Measurements from ENCODE around the gene KCMF1. TPM values are rescaled to one million over a fixed set of nuclear protein-coding genes. Genes with fewer than 3 reads are reported as not detected.

KCMF1 gene
- total and polyA plus RNA-seq, 10 of the 15 experiments (the other 5 are each of a cell fraction or from before 2014, with no cell fraction given): 8.4 to 124 (median 43.0) TPM

- TF ChIP-seq, protein P1, sequence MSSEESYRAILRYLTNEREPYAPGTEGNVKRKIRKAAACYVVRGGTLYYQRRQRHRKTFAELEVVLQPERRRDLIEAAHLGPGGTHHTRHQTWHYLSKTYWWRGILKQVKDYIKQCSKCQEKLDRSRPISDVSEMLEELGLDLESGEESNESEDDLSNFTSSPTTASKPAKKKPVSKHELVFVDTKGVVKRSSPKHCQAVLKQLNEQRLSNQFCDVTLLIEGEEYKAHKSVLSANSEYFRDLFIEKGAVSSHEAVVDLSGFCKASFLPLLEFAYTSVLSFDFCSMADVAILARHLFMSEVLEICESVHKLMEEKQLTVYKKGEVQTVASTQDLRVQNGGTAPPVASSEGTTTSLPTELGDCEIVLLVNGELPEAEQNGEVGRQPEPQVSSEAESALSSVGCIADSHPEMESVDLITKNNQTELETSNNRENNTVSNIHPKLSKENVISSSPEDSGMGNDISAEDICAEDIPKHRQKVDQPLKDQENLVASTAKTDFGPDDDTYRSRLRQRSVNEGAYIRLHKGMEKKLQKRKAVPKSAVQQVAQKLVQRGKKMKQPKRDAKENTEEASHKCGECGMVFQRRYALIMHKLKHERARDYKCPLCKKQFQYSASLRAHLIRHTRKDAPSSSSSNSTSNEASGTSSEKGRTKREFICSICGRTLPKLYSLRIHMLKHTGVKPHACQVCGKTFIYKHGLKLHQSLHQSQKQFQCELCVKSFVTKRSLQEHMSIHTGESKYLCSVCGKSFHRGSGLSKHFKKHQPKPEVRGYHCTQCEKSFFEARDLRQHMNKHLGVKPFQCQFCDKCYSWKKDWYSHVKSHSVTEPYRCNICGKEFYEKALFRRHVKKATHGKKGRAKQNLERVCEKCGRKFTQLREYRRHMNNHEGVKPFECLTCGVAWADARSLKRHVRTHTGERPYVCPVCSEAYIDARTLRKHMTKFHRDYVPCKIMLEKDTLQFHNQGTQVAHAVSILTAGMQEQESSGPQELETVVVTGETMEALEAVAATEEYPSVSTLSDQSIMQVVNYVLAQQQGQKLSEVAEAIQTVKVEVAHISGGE (CRISPR knock-in tag; IDR thresholded peaks at IDR 0.05): no peak
- TF ChIP-seq GABPA (IDR thresholded peaks at IDR 0.05; ENCODE audit: low read depth) (no peak), MXI1 (IDR thresholded peaks at IDR 0.05; ENCODE audit: low read depth, low read length) (peak; percentile 69), ZNF274 (IDR thresholded peaks at IDR 0.05; ENCODE audit: insufficient read depth, insufficient read length) (no peak), MEF2B (IDR thresholded peaks at IDR 0.05; ENCODE audit: partially characterized antibody, poor library complexity, severe bottlenecking) (peak; percentile 57), USF2 (IDR thresholded peaks at IDR 0.05; ENCODE audit: borderline replicate concordance, low read depth, low read length) (peak; percentile 17), NR2F1 (conservative IDR thresholded peaks at IDR 0.05) (no peak; the same call in 1 of the 2 replicates), FOXM1 (IDR thresholded peaks at IDR 0.05; ENCODE audit: low read depth, low read length) (peak; percentile 56; the same call in 1 of the 2 replicates), HDGF (IDR thresholded peaks at IDR 0.05) (no peak), TCF7 (IDR thresholded peaks at IDR 0.05; ENCODE audit: borderline replicate concordance) (no peak; the same call in 1 of the 2 replicates), SIN3A (IDR thresholded peaks at IDR 0.05; ENCODE audit: low read depth, low read length) (no peak), E2F8 (IDR thresholded peaks at IDR 0.05; ENCODE audit: low read depth, partially characterized antibody) (no peak), YY1 (IDR thresholded peaks at IDR 0.05; ENCODE audit: low read depth, low read length) (peak; percentile 73), EP300 (IDR thresholded peaks at IDR 0.05; ENCODE audit: borderline replicate concordance in 1 of 2, control insufficient read depth in 1 of 2, low read depth in 2 of 2, low read length in 2 of 2) (peak; percentile 51 to 54; a peak in 3 of 4 replicates), CEBPB (IDR thresholded peaks at IDR 0.05; ENCODE audit: borderline replicate concordance in 1 of 2, low read depth in 2 of 2, low read length in 2 of 2) (0 out of 4 replicates have a peak, but pooled peaks of 1 of the 2 experiments have one; percentile 59), ELK1 (IDR thresholded peaks at IDR 0.05; ENCODE audit: low read depth, low read length) (no peak)
- TF ChIP-seq, protein P2, sequence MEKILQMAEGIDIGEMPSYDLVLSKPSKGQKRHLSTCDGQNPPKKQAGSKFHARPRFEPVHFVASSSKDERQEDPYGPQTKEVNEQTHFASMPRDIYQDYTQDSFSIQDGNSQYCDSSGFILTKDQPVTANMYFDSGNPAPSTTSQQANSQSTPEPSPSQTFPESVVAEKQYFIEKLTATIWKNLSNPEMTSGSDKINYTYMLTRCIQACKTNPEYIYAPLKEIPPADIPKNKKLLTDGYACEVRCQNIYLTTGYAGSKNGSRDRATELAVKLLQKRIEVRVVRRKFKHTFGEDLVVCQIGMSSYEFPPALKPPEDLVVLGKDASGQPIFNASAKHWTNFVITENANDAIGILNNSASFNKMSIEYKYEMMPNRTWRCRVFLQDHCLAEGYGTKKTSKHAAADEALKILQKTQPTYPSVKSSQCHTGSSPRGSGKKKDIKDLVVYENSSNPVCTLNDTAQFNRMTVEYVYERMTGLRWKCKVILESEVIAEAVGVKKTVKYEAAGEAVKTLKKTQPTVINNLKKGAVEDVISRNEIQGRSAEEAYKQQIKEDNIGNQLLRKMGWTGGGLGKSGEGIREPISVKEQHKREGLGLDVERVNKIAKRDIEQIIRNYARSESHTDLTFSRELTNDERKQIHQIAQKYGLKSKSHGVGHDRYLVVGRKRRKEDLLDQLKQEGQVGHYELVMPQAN (conservative IDR thresholded peaks at IDR 0.05): no peak
Measured at GRCh38 chr2:84939426-84940087, 31.4 kb upstream of the KCMF1 start (continued).
